Muscle of back (tissue), 13 donors: ENCODE data around the gene KCNG2. TPM values are rescaled to one million over a fixed set of nuclear protein-coding genes. Genes with fewer than 3 reads are reported as not detected.
"Not testable (repeated sequence)": the region's sequence is repeated elsewhere in the genome, so short reads cannot be mapped to it uniquely, and the experiment has no call there.

ENCODE experiments used
- DNase-seq, 3 donors: peaks; one replicate each; pipeline versions ENCODE4 v3.0.0 to v3.0.0-alpha.2; 2013
- long read RNA-seq, 9 donors: transcript quantifications; one replicate each; lab custom pipeline, GENCODE V29; 2026
- polyA plus RNA-seq, 10 donors: library from polyadenylated mRNA; unstranded; fragments of 120-200 nt; gene quantifications; one replicate each; pipeline ENCODE4 v1.2.1, GENCODE V29; 2013; ENCODE audit not compliant: insufficient read length in 10 of 10

KCNG2 gene, protein sequence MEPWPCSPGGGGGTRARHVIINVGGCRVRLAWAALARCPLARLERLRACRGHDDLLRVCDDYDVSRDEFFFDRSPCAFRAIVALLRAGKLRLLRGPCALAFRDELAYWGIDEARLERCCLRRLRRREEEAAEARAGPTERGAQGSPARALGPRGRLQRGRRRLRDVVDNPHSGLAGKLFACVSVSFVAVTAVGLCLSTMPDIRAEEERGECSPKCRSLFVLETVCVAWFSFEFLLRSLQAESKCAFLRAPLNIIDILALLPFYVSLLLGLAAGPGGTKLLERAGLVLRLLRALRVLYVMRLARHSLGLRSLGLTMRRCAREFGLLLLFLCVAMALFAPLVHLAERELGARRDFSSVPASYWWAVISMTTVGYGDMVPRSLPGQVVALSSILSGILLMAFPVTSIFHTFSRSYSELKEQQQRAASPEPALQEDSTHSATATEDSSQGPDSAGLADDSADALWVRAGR
- under 1 TPM; 0.13 to 0.63 (median 0.37) TPM for polyA plus RNA-seq
- long read RNA-seq, donor 1, result 0 reads
- long read RNA-seq, donor 2, result 0 reads
- long read RNA-seq, donor 3, result 0 reads
- long read RNA-seq, donor 4, result 0 reads
- long read RNA-seq, donor 5, result 0 reads
- long read RNA-seq, donor 6, result 0 reads
- long read RNA-seq, donor 7, result 0 reads
- long read RNA-seq, donor 8, result 0 reads
- long read RNA-seq, donor 9, result 0 reads

DNA sequence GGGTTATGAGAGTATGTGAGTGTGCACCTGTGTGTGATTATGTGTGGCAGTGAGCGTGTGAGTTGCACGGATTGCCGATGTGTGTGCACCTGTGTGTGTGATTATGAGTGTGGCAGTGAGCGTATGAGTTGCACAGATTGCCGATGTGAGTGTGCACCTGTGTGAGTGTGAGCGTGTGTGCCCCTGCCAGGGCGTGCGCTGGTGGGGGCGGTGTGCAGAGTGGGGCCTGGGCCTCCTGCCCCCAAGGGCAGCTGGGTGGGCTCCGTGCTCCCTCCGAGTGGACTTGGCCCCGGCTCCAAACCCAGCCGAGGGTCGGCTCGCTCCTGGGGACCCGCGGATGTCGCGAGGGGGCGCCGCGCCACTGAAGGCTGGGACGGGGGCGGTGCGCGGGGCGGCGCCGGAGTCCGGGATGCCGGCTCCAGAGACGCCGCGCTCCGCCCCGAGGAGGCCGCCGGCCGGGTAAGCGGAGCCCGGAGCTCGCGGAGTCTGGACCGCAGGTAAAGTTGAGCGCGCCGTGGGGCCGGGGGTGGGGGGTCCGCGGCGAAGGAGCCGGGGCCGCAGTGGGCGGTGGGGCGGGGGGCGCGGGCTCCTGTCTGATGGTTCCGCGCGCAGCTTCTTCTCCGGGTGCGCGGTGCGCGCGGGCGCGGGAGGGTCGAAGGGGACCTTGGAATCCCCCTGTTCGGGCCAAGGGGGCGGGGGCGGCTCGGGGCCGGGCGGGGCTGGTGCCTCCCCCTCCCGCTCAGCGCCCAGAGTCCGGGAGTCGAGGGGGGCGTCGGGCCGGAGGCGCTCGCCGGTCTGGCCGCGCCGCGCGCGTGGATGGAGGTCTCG lies at the start of gene KCNG2:
Gene KCNG2, plus strand, starts transcription at position 421 of the 828 bp plus-strand sequence. CDS start 65,730 bp downstream, outside the sequence.
- peak; percentile 22 to 82 (median 64) for DNase-seq

DNA sequence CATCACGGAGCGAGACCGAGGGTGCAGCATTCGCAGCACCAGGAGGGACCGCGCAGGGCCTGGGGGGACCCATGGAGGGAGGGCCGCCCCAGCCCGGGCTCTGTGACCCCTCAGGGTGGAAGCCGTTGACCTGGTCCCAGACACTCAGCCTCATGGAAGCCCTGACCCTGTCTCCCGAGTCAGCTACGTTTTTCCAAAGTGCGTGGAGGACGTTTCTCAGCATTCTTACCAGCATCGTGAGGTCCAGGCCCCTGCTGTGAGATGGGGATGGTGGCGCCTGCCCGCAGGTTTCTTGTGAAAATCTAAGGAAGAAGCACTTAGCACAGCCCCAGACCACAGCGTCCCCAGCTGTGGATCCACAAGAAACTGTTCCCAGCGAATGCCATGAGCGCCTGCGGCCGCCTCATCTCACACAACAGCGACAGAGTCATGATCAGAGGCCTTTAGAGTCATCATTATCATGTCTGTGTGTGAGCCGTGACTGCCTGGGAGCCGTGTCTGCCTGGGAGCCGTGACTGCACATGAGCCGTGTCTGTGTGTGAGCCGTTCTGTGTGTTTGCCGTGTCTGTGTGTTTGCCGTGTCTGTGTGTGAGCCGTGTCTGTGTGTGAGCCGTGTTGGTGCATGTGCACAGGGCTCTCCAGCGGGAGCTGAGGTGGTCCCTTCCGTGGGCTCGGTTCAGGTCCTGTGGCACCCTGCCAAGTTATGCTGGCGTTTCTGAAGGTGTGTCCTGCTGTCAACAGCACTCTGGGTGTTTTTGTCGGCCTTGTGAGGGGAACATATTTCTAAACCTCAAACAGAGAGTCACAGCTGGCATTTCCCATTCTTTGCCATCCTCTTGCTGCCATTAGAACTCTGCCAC lies 49.2 kb upstream of the KCNG2 start:
- no peak for DNase-seq

DNA sequence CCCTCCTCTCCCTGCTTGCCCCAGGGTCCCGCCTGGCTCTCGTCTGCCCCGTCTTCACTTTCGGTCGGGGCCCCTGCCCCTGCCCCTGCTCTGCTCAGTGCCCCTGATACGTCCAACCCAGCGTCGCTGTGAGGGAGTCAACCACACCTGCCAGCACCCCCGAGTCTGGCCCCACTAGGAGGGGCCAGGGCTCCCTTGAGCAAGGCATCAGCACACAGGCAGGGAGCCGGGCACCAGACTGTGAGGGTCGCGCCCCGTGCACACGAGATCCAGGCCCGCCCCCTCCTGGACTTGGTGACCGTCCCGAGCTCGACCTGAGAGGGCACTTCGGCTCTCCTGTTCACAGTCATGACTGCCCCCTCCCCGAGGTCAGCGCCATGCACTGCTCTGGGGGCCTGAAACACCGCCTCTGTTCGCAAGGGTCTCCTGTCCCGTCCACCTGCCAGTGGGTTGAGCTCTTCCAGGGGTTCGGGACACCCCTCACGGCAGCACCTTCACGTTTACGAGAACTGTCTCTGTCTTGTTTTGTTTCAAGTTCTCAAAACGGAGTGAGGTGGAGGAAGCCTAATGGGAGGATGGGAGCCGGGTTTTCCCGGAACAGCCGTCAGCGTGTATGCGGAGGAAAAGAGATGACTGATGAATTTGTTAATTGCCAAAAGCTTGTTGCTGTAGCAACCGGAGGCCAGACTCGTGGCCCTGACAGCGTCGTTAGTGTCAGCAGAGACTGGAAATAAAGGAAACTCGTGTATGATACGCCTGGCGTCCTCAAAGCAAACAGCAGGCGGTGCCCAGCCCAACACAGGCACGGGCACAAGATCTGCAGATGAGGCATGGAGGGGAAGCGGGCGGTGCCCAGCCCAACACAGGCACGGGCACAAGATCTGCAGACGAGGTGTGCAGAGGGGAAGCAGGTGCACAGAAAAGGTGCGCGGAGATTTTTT lies 48.2 kb upstream of the KCNG2 start:
- peak in 1 of 3 donors; percentile 19 for DNase-seq

DNA sequence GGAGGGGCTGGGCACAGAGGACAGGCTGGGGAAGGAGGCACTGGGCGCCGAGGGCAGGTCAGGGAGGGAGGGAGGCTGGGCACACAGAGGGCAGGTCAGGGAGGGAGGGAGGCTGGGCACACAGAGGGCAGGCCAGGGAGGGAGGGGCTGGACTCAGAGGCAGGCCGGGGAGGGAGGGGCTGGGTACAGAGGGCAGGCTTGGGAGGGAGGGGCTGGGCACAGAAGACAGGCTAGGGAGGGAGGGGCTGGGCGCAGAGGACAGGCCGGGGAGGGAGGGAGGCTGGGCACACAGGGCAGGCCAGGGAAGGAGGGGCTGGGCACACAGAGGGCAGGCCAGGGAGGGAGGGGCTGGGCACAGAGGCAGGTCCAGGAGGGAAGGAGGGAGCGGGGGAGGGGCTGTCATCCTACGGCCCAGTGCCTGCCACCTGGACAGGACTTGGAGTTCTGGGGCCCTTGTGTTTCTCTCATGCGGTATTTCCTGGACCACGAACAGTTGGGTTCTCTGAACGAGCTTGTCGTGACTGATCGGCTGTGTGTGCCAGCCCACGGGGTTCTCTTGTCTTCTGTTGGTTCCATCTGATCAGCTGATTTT lies 46.7 kb upstream of the KCNG2 start:
- DNase-seq, result no peak

DNA sequence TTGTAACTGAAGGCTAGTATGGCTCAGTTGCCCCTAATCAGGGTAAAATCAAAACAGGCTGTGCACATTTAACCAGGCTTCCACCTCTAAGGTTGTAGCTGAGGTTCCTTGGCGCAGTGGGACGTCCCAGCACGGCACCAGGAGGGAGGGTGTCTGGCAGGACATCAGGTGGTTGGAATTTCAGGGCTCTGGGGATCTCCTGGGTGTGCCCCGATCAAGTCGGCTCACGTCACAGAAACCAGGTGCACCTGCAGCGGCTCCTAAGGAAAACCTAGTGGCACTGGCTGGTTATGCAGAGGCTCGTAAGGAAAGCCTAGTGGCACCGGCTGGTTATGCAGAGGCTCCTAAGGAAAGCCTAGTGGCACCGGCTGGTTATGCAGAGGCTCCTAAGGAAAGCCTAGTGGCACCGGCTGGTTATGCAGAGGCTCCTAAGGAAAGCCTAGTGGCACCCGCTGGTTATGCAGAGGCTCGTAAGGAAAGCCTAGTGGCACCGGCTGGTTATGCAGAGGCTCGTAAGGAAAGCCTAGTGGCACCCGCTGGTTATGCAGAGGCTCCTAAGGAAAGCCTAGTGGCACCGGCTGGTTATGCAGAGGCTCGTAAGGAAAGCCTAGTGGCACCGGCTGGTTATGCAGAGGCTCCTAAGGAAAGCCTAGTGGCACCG lies 45.7 kb upstream of the KCNG2 start:
- not testable (repeated sequence) for DNase-seq

DNA sequence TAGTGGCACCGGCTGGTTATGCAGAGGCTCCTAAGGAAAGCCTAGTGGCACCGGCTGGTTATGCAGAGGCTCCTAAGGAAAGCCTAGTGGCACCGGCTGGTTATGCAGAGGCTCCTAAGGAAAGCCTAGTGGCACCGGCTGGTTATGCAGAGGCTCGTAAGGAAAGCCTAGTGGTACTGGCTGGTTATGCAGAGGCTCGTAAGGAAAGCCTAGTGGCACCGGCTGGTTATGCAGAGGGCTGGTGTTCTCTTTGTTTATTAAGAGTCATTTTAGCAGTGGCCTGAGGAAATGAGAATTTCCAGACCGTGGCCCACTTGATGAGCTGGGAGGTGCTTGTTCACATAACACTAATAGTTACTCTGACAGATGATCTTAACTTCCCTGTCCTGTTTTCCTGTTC lies 44.8 kb upstream of the KCNG2 start:
- not testable (repeated sequence) for DNase-seq

DNA sequence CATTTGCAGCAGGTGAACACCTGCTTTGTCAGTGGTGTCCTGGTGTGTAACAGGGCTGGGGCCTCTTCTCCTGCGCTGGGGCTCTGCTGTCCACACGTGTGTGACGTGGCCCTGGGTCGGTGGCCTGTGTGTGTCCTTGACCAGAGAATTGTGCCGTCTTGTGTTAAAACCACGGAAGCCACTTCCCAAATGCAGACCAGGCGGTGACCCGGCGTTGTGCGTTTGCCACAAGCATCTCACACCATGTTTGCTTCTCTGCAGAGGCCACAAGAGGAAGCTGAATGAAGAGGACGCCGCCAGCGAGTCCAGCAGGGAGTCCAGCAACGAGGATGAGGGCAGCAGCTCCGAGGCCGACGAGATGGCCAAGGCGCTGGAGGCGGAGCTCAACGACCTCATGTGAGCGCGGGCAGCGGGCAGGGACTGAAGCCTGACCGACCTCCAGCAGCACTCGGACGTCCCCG lies 44.3 kb upstream of the KCNG2 start:
- no peak for DNase-seq

DNA sequence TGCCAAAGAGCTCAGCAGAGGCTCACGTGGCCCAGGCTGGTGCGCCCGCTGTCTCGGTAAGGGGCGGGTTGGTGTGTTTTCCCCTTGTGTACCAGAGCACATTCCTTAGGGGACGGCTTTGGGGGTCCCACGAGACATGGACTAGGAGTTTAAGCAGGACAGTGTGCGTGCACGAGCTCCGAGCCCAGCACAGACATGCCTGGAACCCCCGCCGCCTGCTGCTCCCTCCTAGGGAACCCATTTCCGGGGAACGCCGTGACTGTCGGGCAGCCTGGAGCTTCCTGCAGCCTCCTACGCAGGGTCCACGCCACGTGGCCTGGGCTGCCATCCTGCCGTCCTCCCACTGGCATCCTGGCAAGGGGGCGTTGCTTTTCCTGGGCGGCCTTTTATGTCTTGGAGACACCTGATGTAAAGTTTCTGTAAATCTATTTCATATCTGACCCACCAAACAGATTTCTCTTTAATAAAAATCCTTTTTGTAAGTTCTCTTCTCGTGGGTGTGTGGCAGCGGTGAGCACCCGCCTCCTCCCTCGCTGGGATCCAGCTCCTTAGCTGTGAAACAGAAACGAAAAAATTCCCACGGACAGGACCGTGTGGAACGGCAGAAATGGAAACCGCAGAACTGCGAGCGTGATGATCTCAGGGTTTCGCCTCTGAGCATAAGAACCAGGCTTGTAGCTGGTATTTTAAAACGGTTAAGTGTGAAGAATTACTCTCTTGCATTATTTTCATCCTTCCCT lies 43.5 kb upstream of the KCNG2 start:
- DNase-seq, result no peak

DNA sequence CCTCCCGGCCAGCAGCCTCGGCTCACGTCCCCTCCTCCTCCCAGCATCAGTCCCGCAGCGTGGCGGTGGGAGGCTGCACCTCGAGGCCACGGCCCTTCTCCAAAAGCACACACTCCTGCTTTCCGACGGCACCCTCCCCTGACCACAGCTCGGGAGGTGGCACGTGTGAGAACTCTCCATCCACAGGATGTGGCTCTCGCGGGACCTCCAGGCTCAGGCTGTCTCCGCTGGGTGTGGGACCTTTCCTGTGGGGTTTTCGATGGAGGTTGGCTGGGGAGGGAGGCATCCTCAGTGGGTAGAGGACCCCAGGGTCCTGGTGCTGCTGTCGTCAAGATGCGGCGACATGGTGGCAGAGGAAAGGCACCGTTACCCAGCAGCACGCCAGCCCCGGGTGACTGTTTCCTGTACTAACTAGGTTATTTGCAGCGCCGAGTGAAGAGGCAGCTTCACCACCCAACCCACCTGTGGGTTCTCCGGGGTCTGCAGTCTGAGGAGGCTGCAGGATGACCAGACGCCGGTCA lies 42.8 kb upstream of the KCNG2 start:
- no peak for DNase-seq

DNA sequence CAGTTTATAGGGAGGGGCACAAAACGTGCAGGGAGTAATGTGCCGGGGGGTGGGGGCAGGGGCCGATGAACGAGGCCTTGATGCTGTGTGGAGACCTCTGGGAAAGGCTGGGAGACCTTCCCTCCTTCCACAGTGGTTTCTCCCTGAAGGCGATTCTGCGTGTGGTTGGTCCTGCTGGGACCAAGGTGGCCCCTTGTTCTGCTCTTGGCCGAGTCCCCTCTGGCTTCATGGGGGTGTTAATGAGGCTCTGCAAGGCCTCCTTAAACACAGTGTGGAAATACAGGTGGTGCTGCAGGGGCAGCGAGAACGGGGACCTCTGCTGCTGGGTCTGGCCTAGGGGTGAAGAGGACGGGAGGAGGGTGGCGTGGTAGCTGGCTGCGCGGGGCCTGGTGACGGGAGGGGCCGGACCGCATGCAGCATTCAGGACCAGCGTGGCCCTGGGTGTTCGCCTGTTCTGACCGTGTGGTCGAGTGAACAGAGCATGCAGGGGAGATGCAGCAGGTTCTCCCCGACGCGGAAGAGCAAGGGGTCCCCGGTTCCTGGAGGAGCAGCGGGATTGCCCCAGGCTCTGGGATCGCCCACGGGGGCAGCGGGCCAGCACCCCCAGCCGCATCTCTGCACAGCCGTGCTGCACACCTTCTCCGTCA lies 42.1 kb upstream of the KCNG2 start:
- DNase-seq, result no peak

DNA sequence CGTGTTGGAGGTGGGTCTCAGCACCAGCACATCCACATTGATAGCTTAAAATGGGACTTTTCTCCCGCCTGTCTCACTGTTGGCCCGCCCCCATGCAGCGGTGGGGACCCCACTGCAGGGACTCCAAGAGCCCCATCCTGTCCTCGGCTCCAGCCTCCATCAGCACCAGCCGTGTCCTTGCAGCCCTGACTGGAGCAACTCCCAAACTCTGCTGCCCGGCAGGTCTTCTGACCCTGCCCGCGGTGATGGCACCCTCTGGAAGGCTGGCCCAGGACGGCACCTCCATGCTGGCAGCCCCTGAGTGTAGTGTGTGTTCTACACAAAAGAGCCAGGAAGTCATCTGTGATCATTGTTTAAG lies 41.6 kb upstream of the KCNG2 start:
- no peak for DNase-seq

DNA sequence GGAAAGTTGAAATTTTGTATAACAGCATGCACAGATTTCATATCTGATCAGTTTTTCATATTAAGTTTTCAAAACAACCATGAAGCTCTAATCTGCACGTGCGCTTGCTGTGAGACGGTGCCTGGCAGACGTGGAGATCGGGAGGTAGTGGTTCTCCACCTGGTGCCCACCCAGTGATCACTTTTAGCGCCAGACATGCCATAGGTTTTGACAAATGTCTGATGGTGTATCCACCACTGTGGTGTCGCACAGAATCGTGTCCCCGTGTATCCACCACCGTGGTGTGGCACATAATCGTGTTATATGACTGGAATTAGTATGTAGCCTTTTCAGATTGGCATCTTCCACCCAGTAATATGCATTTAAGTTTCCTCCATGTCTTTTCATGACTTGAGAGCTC lies 40.9 kb upstream of the KCNG2 start:
- DNase-seq, result no peak

DNA sequence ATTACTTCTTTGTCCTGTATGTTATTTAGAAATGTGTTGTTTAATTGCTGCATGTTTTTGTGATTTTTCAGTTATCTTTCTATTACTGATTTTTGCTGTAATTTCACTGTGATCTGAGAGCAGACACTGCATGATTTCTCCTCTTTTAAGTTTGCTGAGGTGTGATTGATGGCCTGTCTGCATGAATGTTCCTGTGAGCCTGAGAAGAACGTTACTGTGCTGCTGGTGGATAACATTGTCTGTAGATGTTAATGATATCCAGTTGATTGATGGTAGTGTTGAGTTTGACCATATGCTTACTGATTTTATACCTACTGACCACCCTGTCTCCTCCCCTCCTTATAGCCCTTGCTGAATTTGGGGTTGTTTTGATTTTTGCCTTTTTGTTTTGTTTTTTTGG lies 37.4 kb upstream of the KCNG2 start:
- no peak for DNase-seq

DNA sequence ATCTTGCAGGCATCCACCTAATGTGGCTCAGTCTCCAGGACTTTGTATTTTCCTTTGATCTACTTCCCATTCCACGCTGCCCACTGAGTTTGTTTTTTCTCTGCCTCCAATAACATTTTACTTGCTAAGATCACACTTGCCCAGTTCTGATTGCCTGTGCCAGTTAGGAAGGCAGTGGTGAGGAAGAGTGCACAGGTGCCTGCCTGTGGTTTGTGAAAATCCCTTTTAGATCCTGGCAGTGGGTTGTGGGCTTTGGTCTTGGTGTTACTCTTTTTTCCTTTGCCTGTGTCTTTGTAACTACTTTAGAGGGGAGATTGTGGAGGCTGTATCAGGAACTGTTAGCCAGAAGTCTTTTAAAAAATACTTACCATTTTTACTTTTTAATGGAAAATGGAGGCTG lies 36.9 kb upstream of the KCNG2 start:
- no peak for DNase-seq

DNA sequence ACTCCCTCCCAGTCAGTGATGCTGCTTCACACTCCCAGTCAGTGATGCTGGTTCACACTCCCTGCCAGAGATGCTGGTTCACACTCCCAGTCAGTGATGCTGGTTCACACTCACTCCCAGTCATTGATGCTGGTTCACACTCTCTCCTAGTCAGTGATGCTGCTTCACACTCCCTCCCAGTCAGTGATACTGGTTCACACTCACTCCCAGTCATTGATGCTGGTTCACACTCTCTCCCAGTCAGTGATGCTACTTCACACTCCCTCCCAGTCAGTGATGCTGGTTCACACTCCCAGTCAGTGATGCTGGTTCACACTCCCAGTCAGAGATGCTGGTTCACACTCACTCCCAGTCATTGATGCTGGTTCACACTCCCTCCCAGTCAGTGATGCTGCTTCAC lies 34.3 kb upstream of the KCNG2 start:
- DNase-seq, result no peak

DNA sequence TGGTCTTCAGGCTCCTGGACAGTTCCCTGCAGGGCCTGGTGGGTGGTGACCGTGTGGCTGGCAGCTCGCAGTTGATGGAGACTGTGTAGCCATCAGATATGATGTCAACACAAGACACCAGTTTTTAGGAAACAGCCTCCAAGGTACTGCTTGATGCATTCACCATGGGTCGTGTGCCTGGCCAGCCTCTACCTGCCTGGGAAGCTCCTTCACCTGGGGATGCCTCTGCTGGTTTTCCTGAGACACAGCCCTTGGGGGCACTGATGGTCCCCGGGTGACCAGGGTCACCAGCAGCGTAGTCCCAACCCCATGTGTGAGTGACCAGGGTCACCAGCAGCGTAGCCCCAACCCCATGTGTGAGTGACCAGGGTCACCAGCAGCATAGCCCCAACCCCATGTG lies 33.6 kb upstream of the KCNG2 start:
- no peak for DNase-seq

DNA sequence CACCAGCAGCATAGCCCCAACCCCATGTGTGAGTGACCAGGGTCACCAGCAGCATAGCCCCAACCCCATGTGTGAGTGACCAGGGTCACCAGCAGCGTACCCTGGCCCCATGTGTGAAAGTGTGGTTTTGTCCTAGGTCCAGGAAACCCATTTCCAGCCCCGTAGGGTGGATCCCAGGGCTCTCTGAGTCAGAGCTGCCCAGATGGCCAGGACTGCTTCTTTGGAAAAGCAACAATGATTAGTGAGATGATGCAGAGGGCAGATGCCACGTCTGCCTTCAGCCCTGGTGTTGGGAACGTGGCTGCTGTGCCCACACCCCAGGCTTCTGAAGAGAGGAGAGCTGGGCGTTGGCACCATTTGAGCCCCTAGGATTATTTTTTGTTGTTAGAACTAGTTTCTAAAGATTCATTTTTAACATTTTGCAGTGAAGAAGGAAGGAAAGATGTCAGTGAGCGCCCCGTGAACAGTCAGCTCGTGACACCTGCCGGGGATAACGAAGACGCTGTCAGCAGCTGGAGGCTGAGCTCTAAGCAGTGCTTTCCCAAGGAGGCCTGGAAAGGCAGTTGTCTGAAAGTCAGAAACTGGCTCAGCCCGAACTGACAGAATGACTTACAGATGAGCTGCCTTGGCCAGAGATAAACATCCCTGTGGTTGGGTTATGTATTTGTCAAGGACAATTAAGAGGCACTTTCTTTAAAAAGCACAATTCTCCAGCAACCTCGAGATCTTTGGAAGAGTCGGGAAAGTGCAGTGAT lies 32.1 kb upstream of the KCNG2 start:
- peak; percentile 12 to 50 (median 41) for DNase-seq
